ENCODE data around the gene LY6G6F. TPM values are rescaled to one million over a fixed set of nuclear protein-coding genes. Genes with fewer than 3 reads are reported as not detected.

LY6G6F gene
- total and polyA plus RNA-seq, 2 donors (not counting 1 experiment from before 2014, with no cell fraction given), result not detected

- Mint-ChIP-seq H3K4me1 (peaks cover 32% of the 10 kb centered on the region), H3K27ac (peak overlapping the region; percentile 91), H3K4me3 (peak overlapping the region; percentile 98), H3K9me3 (ENCODE audit: insufficient read depth) (no peaks in the 10 kb centered on the region), H3K27me3 (no peaks in the 10 kb centered on the region)
- peak overlapping the region; percentile 65 to 98 (median 96) for H3K4me3 ChIP-seq (ENCODE audit: control extremely low read depth in 1 of 5, extremely low read depth in 1 of 5, insufficient read depth in 1 of 5, low read depth in 2 of 5, low read length in 4 of 5)
- ATAC-seq (ENCODE audit: low read depth), result no peak
- no peaks in the 10 kb centered on the region for H3K27me3 ChIP-seq (replicated peaks in 1 of 4; ENCODE audit: control extremely low read depth in 1 of 4, control insufficient read depth in 3 of 4, insufficient read depth in 4 of 4, low read length in 3 of 4)
- no peak for TF ChIP-seq CTCF (IDR thresholded peaks at IDR 0.05)
- no peak for TF ChIP-seq EZH2 (IDR thresholded peaks at IDR 0.05; ENCODE audit: borderline replicate concordance, insufficient read depth, low read depth, low read length, poor library complexity, severe bottlenecking)
- H3K4me1 ChIP-seq (ENCODE audit: control insufficient read depth in 2 of 2, insufficient read depth in 2 of 2, low read length in 2 of 2), result peaks cover 20 to 28% of the 10 kb centered on the region in 2 donors
- H4K20me1 ChIP-seq (ENCODE audit: control insufficient read depth, insufficient read depth, low read length, poor library complexity, severe bottlenecking), result no peaks in the 10 kb centered on the region
- POLR2A ChIA-PET, result interaction anchor here (1.1 to 1.9 kb wide), 6 partner anchors 25 to 160 kb away, joined by 3 to 16 read pairs (median 6); partner anchors contain the start of genes BAG6, DDAH2, HSPA1B and NEU1
- CTCF ChIA-PET, result interaction anchor here (0.9 to 2.3 kb wide), 8 partner anchors 27 to 129 kb away, joined by 3 to 11 read pairs (median 6); partner anchors contain the start of genes DDAH2 and LSM2
- peak overlapping the region; percentile 89 for H2AFZ ChIP-seq (ENCODE audit: insufficient read depth, low read depth, low read length, poor library complexity, severe bottlenecking)
- intact Hi-C loops (cut with micrococcal nuclease), result loop anchor here (5.0 kb wide), 1 partner anchor 35 kb away; the partner anchor contains the start of genes CSNK2B and LY6G5B
- peaks cover 42% of the 10 kb centered on the region for H3K79me2 ChIP-seq (ENCODE audit: control insufficient read depth, insufficient read depth, low read length)
- 0% methylated on average over 5 of the region's 10 CpGs for WGBS (ENCODE audit: insufficient coverage)
- no peaks in the 10 kb centered on the region for H3K9me3 ChIP-seq (ENCODE audit: control extremely low read depth in 1 of 3, control insufficient read depth in 2 of 3, insufficient read depth in 1 of 3, low read length in 2 of 3)
- no peak for DNase-seq
- H3K9ac ChIP-seq (ENCODE audit: low read length), result peak overlapping the region; percentile 97
- H3K36me3 ChIP-seq (replicated peaks in 1 of 2; ENCODE audit: control extremely low read depth in 1 of 2, control insufficient read depth in 1 of 2, extremely low read depth in 1 of 2, insufficient read depth in 2 of 2, low read length in 1 of 2), result peaks cover 0 to 31% of the 10 kb centered on the region in 2 experiments
- H3K27ac ChIP-seq (ENCODE audit: low read length in 2 of 2), result peak overlapping the region; percentile 87 to 93
- H3K4me2 ChIP-seq (replicated peaks; ENCODE audit: low read depth, low read length, poor library complexity, severe bottlenecking), result peak overlapping the region; percentile 75
Observed at GRCh38 chr6:31702405-31702818, 4.3 kb upstream of the LY6G6F start.
